Limb (tissue), 2 donors: Measurements from ENCODE around the gene NFE2.

Experiments
- DNase-seq, 2 donors: peaks; one replicate each; pipeline ENCODE4 v3.0.0-alpha.2; 2016; ENCODE audit errors: extremely low spot score in 2 of 2

Gene NFE2

DNA sequence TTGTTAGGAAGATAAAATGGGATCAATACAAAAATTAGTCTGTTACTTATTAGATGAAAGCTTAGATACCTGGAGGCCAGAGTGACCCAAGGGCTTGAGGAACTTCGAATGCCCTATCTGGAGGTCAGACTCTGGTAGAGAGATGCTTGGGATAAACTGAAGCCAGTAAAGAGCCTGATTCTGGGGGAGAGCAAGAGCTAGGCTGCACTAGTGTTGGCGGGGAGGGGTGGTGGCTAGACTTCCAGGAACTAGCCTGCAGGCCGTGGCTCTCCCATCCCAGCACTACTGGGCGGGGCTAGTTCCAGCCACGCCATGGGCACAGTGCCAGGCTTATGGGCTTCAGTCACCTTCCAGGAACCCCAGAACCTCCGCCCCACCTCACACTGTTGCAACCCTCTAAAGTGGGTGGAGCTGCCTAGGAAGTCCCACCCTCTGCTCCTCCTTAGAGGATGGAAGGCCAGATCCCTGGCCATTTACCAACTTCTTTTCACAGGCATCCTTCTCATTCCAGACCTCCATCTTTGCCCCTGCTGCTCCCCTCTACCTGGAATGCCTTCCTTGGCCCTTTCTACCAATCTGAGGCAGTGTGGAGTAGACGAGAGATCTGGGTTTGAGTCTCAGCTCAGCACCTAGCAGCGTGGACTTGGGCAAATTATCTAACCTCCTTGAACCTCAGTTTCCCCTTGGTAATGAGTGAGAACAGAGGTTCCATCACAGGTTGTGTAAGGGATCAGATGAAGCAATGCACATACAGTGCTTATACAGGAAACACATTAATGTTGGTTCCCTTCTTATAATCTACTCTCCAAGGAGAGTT lies 6.3 kb upstream of the NFE2 start:
- DNase-seq: peak in 1 of 2 donors; percentile 50

DNA sequence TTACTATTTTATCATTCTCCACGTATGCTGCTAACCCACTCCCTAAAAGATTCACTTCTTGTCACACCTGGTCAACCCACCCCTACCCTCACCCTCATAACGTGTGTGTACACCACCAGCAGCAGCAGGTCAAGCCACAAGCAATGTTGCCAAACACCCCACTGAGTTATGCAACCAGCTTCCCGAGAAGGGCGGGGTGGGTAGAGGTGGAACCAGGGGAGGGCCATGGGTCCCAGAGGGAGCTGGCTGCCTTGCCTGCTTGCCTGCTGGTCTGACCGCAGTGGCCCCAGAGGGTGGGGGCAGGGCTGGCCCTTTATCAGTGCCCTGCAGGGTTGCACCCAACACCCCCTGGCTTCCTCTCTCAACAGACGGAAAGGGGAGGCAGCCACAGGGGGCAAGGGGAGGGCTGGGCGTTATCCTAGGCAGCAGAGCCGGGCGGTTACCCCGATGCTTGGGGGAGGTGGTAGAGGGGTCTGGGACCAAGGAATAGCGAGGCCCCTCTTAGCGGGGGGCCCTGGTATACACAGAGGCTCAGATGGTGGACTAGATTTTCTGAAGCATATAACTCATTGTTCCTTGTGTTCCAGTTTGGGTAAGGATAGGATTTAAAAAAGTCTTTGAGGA lies 3.5 kb upstream of the NFE2 start:
- DNase-seq: peak in 1 of 2 donors; percentile 46

DNA sequence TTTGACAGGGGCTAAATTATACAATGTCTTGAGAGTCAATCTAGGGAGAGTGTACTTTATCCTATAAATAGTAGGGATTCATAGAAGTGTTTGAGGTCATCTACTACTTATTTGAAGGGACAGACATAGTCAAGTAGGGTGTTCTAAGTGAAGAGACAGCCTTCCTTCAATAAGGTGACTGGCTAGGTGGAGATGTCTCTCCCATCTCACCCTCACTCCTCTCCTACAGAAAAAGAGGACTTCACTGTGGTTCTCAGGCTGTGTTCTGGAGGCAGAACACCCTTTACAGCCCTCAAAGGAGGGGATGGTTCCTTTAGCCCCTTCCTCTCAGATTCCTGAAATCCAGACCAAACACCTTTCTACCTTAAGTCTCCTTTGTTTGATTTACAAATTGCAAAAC lies 2.8 kb upstream of the NFE2 start:
- no peak for DNase-seq

DNA sequence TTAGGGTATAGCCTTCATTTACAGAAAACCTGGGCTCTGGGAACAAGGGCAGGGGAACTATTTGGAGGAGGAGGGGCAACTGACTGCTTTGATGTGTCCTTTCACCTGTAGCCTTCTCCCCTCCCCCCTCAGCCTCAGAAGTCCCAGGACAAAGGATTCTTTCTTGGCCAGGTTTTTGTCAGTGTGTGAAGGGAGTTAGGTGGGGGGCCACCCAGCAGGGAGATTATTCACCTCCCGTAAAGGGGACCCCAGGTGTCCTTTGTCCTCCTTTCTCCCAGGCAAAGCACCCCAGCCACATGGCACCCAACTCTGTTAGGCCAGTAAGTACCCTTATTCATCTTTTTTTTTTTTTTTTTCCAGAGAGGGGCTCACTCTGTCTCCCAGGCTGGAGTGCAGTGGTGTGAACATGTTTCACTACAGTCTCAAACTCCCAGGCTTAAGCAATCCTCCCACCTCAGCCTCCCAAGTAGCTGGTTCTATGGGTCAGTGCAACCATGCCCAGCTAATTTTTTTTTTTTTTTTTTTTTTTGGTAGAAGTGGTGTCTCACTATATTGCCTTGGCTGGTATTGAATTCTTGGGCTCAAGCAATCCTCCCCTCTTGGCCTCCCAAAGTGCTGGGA lies 723 bp upstream of the NFE2 start:
- DNase-seq: no peak

DNA sequence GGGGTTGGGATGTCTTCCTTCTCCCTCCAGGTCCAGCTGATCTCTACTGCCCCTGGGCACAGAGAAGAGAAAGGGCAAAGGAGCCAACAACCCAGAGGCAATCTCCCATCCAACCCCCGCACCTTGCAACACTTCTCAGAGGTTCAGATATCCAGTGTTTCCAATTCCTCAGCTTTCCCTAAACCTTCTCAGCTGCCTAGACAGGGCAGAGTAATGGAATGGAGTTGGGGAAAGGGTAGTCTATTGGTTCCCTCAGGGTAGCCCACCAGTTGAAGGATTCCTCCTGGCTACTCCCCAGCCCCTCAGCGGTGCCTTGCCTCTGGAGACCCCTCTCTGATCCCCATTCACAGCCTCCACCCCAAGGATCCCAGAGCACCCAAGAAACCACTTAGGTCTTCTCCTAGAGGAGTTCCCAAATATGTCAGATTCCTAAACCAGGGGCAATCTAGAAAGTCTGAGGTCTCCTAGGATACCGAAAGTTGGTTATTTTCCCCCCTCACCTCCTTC lies 537 bp downstream of the NFE2 start:
- no peak for DNase-seq

DNA sequence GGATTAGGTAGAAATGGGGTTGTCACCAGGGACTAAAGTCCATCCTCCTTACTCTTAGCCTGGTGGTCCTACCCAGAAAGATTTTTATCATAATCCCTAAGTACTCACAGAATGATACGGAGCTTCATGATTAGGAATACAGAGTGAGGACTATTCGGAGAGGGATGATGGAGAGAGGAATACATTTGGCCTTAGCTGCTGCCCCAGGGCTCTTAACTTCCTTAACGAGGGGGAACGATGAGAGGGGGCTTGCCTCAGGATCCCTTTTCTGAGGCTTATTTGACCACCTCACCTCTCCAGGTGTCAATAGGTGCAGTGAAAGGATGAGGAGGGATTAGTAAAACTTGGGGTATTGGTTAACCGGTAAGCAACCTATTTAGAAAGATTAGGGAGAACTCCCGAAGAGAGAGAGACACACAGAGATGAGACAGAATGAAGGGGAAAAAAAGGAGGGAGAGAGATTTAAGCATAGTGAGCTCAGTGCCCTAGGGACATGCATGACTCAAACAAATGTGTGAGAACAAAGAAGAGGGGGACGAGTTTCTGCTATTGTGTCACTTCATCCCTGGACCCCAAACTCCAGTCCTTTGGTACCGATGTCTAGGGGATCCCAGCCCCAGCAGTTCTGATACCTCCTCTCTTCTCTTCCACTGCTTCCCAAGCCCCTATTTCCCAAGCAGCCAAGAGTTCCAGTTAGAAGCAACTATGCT lies 1.1 kb downstream of the NFE2 start:
- DNase-seq: no peak

DNA sequence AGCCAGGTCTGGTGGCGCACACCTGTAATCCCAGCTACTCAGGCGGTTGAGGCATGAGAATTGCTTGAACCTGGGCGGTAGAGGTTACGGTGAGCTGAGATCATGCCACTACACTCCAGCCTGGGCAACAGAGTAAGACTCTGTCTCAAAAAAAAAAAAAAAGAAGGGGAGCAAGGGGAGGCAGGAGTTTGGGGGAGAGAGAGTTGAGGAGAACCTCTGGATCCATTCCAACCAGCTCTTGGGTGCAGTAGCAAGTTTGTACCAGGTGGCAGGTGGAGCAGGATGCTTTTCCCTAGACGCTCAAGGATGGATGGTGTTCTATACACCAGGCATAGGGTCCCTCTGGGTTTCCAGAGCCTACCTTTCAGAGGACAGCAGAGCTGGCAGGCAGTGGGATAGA lies 1.9 kb downstream of the NFE2 start:
- DNase-seq: no peak

DNA sequence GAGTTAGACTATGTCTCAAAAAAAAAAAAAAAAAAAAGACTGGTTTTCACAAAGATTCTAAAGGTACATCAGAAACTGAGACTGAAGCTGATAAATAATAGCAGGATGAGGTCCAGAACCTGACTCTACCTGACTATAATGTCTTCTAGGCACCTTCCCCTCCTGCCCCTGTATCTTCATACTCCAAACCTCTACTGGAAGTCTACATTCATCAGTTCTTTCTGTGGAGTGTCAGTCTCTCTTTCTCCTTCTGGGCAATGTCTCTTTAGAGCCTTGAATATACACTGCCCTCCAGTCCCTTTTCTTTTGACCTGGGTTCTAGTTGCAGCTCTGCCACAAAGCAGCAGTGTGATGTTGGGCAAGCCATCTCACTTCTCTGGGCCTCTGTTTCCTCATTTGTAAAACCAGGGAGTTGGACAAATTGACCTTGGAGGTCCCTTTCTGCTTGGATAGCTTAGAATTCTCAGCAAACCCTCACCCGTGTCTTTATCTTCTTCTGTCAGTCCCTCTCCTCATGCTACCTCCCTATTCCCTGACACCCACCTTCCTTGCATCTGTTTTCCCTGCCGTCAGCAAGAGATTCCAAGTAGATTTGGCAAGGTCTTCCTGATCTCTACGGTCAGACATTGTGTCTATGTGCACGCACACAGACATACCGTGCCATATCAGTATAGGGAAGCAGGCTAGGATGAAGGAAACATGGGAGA lies 4.3 kb downstream of the NFE2 start:
- no peak for DNase-seq

DNA sequence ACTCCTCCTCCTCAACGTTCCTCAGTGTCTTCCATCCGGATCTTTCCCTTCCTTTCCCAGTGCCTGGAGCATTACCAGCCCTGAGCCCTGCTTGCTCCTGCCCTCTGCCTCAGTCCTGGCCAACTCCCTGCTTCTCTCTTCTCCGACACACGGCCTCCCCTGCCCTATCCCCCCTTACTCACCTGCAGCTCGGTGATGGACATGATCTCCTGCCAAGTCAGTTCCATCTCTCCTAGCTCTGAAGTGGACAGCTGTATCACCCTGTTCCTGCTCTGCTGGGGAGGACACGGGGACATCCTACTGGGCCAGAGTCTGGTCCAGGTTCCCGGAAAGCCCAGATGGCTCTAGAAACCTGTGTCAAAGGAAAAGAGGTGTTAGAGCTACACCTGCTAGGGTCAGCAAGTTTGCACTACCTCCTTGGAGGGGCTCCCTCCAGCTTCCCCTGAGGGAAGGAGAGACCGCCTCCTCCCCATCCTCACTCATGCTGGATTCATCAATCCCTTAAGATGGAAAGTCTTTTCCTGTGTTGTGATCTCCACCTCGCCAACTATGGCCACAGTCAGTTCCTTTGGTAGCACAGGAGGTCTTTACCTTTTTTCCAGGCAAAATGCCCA lies 5.8 kb downstream of the NFE2 start:
- DNase-seq: no peak

DNA sequence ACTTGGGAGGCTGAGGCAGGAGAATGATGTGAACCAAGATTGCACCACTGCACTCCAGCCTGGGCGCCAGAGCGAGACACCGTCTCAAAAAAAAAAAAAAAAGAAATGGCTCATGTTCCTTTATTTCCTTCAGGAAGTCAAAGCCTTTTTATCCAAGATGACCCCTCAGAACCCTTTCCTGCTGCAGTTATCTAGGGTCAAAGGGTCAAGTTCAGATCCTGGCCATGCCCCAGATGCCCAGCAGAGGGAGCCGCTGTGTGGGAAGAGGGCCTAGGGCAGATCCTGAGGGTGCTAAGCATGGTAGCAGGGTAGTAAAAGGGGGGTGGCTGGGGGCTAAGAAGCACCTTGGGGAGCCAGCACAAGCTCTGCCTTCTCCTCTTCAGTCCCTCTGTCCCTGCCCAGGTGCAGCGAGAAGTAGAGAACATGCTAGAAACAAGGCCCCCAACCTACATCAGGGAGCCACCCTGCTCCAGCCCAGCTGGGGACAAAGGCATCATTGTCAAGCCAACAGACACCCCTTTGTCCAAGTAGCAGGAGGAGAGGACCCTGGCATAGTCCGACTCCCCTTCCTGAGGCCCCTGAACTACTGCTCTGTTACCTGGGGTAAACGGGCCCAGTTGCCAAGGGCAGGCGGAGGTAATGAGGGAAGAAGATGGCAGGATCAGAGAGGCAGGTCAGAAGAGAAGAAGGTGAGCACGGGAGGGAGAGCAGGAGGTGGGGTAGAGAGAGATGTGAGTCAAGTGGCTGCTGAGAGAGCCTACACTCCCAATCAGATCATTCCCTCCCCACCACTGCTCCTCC lies 6.5 kb downstream of the NFE2 start:
- DNase-seq: peak in 1 of 2 donors; percentile 53

DNA sequence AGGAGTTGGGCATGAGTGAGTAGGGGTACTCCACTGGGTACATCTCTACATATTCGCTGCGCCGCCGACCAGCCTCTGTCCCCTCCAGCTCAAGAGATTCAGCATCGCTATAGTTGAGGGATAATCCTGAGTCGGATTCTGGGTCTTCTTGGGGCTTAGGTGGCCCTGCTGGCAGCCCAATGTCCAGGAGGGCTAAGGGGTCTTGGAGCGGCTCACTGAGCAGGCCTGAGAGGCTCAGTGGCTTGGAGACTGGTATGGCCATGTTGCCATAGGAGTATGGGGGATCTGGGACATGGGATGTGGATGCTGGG lies 7.9 kb downstream of the NFE2 start:
- DNase-seq: no peak

DNA sequence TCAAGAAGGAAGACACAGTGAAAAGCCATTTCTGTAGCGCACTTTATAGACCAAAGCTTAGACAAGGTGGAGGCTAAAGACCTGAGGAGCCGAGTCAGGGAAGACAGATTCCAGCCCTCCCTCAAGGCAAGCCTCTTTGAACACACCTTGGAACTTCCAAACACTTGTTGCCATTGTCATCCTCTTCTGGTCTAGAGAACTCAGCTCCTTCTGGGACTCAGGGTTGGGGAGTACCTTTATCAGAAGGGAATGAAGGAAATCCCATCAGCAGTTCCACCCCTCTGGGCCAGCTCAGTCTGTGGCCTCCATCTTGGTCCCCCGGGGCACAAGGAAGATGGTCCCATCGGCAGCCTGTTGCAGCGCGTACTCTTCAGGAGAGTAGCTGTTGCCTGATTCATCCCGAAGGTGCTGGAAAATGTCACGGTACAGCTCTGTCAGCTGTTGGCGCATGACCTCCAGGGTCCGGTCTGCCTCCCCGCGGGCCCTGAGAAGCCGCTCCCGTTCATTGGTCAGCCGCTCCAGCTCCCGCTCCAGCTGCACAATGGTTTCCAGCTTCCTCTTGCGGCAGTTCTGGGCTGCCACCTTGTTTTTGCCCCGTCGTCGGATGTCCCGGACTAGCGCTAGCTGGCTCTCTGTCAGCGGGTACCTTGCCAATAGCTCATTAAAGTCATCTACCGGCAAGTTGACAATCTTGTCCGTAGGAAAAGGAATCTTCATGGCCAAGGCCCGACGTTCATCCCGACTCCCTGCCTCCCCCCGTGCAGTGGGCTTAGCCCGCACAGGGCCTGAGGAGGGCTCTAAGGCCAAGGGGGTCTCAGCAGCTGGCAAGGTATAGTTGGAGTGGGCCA lies 8.5 kb downstream of the NFE2 start:
- no peak for DNase-seq

DNA sequence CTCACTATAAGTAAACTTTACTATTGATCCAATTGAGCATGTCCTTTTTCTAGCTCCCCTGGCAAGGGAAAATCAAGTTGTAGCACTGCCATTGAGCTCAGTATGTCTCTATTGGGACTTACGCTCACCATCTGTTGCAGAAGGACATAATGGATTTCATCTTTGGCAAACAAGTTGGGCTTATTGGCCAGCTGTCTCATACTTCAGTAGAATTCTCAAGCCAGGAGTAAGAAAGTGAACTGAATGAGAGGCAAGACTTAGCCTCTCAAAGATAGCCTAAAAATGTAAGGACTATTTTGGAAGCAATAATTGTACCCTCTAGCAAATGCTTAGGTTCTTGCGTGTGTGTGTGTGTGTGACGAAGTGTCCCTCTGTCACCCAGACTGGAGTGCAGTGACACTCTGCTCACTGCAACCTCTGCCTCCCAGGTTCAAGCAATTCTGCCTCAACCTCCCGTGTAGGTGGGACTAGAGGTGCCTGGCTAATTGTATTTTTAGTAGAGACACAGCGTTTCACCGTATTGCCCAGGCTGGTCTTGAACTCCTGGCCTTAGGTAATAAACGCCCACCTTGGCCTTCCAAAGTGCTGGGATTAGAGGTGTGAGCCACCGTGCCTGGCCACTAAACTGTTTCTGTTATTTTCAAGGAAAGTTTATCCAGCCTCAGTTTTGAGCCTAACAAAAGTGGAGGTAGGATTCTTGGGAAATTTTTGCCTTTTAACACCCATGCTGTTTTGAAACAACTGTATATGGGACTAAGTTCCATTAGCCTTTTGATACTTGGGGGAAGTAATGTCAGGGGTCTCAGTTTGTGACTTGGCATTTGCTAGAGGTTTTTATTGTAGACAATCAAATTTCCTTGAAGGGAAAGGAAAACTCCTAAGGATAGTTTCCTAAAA lies 13.3 kb downstream of the NFE2 start:
- DNase-seq: no peak

DNA sequence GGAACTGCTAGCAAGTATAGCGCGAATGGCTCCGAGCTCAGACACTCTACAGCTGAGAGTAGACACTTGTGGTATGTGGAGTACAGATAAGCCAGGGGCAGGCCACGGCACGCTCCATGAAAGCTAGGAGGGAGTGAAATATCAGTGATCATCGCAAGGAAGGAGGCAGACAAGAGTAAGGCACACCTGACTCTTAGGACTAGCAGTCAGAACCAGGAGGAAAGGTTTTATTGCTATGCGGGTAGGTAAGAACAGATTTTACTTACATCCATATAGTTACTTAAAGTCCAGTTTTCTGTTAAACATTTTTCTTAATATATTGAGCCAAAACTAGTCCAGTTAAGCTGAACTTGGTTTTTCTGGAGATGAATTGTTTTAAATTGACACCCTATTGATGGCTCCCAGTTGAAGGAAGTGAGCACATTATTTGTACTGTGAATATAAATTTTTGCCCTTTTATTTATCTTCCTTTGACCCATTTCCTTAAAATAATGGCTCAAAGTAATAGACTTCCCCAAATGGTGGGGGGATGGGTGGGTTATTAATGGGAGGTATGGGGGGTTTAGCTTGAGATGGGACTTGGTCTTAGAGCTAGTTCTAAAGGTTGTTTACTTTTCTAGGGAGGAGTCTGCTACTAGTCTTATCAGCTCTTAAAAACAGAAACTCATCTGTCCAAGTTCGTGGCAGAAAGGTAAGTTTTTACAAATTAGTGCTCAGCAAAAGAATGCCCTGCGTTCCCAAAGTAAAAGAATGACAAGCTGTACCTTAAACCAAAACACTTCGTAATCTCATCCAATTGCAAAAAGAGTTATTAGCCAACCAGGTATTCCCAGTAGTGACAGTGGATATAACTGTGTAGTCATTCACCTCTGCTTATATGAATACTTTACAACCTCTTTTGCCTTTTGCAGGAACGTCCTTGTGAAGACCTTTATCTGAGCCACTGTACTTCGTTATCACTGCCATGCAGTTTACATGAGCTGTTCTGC lies 14.5 kb downstream of the NFE2 start:
- no peak for DNase-seq

DNA sequence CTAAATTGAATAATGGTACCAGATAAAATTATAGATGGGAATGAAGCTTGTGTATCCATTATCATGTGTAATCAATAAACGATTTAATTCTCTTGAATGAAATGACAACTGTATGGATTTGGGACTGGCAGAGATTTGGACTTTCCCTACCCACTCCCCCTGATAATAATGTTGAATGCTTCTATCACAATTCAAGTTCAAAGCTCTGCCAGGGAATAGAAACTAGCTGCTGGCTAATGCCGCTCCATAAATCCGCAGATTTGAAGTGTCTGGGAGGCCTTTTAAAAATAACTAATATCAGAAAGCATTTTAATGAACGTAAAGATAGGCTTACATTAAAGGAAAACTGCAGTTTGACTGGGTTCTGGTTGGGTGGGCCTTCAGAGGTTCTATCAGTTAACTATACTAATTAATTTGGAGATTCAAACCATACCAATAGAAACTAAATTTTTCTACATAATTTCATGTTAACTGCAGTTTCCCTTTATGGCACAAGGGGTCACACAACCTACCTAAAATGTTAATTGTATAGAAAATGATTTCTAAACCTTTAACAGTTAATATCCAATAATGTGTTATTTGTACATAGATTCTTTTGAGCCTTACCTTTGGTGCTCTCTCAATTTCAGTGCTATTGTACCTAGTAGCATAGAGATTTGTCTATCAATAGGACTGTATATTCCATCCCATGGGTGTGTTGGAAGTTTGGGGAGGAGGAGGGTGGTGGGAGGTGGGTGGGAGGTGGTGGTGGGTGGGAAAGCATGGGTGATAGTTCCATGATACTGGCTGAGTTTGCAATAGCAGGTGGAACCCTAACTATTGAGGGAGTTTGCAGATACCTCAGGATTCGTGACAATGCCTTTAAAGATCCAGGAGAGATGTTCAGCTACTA lies 15.4 kb downstream of the NFE2 start:
- DNase-seq: no peak
